Rectal smooth muscle tissue (tissue), 1 donor: ENCODE data around the gene FKBP9.
"Not testable (repeated sequence)": the region's sequence is repeated elsewhere in the genome, so short reads cannot be mapped to it uniquely, and the experiment has no call there.

Experiments used
- H3K27ac ChIP-seq: one replicate; pipeline ENCODE4 v1.7.0; 2013; ENCODE audit warnings: low read depth, low read length, inconsistent platforms
- H3K27me3 ChIP-seq: one replicate; pipeline ENCODE4 v1.7.0; 2013; ENCODE audit warnings: low read length; ENCODE audit not compliant: control insufficient read depth, insufficient read depth
- H3K36me3 ChIP-seq: one replicate; pipeline ENCODE4 v1.7.0; 2013; ENCODE audit warnings: low read length; ENCODE audit not compliant: control insufficient read depth, insufficient read depth
- H3K4me1 ChIP-seq: one replicate; pipeline ENCODE4 v1.7.0; 2013; ENCODE audit warnings: low read length; ENCODE audit not compliant: control insufficient read depth, insufficient read depth
- H3K4me3 ChIP-seq: one replicate; pipeline ENCODE4 v1.7.0; 2013; ENCODE audit warnings: low read length
- H3K9ac ChIP-seq: one replicate; pipeline ENCODE4 v1.7.0; 2013; ENCODE audit warnings: low read length

The FKBP9 gene

GRCh38 chr7:32937344-32938174 is 19.7 kb upstream of the FKBP9 start:
- no peak overlapping the region for H3K9ac ChIP-seq
- peak overlapping the region; percentile 7 for H3K27ac ChIP-seq

GRCh38 chr7:32941181-32941580 is 16.1 kb upstream of the FKBP9 start:
- no peaks in the 10 kb centered on the region for H3K36me3 ChIP-seq
- peaks cover 25% of the 10 kb centered on the region for H3K4me1 ChIP-seq
- no peaks in the 10 kb centered on the region for H3K27me3 ChIP-seq
- no peak overlapping the region for H3K9ac ChIP-seq
- peak overlapping the region; percentile 91 for H3K27ac ChIP-seq
- H3K4me3 ChIP-seq: peak overlapping the region; percentile 85

More at GRCh38 chr7:32937344-32938174, 19.7 kb upstream of the FKBP9 start:
- no peaks in the 10 kb centered on the region for H3K36me3 ChIP-seq
- H3K27me3 ChIP-seq: no peaks in the 10 kb centered on the region
- H3K4me3 ChIP-seq: no peak overlapping the region
- H3K4me1 ChIP-seq: peaks cover 22% of the 10 kb centered on the region

DNA sequence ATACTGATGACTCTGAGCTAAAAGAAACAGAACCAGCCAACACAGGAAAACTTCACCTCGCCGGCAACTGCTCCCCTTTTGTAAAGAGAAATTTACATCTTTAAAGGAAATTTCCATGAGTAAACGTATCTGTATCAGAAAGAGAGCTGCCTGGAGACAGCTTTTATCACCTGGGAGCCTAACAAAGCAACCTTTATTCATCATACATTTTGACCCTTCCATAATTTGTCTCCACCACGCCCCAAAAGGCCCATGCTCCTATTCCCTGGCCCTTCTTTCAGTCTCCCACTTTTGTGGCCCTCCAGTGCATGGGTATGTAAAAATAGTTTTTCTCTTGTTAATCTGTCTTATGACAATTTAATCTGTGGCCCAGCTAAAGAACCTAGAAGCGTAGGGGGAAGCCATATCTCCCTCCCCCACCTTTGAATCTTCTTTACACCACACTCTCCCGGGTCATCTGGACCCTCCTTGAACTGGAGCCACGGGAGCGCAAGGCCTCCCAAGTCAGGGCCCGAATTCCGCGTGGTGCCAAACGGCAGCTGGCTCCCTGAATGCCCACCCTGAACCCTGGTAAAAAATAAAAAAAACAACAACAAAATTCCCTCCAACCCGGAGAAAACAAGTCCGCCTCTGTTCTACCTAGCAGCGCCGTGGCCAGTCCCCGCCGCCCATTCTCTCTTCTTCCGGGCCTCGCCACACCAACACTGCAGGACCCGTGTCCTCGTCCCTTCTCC is 15.4 kb upstream of the FKBP9 start:
- Histone ChIP-seq H3K9ac (peak overlapping the region; percentile 77), H3K36me3 (no peaks in the 10 kb centered on the region), H3K27ac (peak overlapping the region; percentile 91), H3K4me3 (peak overlapping the region; percentile 85), H3K27me3 (no peaks in the 10 kb centered on the region), H3K4me1 (peaks cover 25% of the 10 kb centered on the region)

GRCh38 chr7:32942415-32943251 is 14.6 kb upstream of the FKBP9 start:
- H3K27me3 ChIP-seq: no peaks in the 10 kb centered on the region
- no peaks in the 10 kb centered on the region for H3K36me3 ChIP-seq
- peak overlapping the region; percentile 77 for H3K9ac ChIP-seq
- peak overlapping the region; percentile 91 for H3K27ac ChIP-seq
- peak overlapping the region; percentile 85 for H3K4me3 ChIP-seq
- H3K4me1 ChIP-seq: peaks cover 20% of the 10 kb centered on the region

- no peaks in the 10 kb centered on the region for H3K36me3 ChIP-seq
- H3K4me3 ChIP-seq: peak overlapping the region; percentile 27
- H3K27me3 ChIP-seq: no peaks in the 10 kb centered on the region
- peaks cover 16% of the 10 kb centered on the region for H3K4me1 ChIP-seq
- H3K27ac ChIP-seq: peak overlapping the region; percentile 91
- H3K9ac ChIP-seq: no peak overlapping the region
Measured at GRCh38 chr7:32943252-32944030, 13.8 kb upstream of the FKBP9 start.

GRCh38 chr7:32947420-32947983 is 9.7 kb upstream of the FKBP9 start:
- H3K4me1 ChIP-seq: peaks cover 3% of the 10 kb centered on the region
- H3K4me3 ChIP-seq: no peak overlapping the region

GRCh38 chr7:32948202-32948601 is 9.0 kb upstream of the FKBP9 start:
- Histone ChIP-seq H3K4me1 (peaks cover 2% of the 10 kb centered on the region), H3K27ac (no peak overlapping the region), H3K36me3 (no peaks in the 10 kb centered on the region), H3K4me3 (no peak overlapping the region), H3K27me3 (no peaks in the 10 kb centered on the region), H3K9ac (no peak overlapping the region)

More at GRCh38 chr7:32947420-32947983, 9.7 kb upstream of the FKBP9 start:
- H3K27ac ChIP-seq: no peak overlapping the region
- H3K27me3 ChIP-seq: no peaks in the 10 kb centered on the region
- H3K36me3 ChIP-seq: no peaks in the 10 kb centered on the region
- H3K9ac ChIP-seq: no peak overlapping the region

DNA sequence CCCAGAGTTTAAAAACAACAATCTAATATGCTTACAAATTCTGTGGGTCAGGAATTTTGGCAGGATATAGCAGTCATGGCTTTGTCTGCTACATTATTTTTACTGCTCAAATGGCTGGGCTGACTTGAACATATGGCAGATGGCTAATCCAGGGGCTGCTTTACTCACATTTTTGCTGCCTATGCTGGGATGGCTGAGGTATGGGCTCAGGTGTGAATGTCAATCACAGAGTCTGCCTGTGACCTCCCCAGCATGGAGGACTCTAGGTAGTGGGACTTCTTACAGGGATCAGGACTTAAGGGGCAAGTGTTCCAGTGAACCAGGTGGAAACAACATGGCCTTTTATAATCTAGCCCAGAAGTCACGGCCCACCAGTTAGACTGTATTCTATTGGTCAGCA is 4.4 kb upstream of the FKBP9 start:
- no peaks in the 10 kb centered on the region for H3K36me3 ChIP-seq
- H3K27me3 ChIP-seq: no peaks in the 10 kb centered on the region
- H3K9ac ChIP-seq: no peak overlapping the region
- H3K4me1 ChIP-seq: no peaks in the 10 kb centered on the region
- H3K27ac ChIP-seq: no peak overlapping the region
- no peak overlapping the region for H3K4me3 ChIP-seq

DNA sequence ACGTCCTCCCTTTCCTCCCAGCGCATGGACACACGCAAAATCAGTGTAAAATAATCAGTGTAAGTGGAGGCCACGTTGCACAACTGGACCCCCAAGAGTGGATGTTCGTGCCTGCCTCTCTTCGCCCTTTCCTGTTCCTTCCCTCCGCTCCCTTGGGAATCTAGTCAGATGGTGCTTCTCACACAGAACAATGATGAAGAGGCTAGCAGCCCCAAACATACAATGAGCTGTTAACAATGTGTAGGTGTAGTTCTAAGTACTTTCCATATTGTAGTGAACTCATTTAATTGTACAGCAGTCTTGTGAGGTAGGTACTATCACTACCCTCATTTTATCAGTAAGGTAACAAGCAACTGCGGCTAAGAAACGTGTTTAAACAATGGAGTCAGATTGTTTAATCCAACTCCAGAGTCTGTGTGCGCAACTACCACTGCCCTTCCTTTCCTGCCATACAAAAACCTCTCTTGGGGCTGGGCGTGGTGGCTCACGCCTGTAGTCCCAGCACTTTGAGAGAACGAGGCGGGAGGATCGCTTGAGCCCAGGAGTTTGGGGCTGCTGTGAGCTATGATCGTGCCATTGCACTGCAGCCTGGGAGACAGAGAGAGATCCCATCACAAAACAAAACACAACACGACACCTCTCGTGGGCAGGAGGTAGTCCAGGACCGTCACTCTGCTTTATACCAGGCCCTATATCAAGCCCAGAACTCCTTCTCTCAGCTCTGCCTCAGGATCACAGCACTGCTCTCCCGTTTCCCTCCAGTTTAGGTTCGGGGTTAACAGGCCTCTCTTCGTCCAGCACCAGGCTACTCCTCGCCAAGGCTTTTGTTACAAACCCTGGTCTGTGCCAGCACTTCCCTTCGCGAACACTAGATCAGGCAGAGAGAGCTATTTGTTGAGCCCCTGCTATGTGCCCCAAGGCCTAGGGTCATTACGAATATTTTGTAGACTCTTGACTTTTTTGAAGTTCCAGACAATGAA is 1.1 kb downstream of the FKBP9 start:
- Histone ChIP-seq H3K27ac (peak overlapping the region; percentile 80), H3K9ac (peak overlapping the region; percentile 66), H3K4me1 (no peaks in the 10 kb centered on the region)

DNA sequence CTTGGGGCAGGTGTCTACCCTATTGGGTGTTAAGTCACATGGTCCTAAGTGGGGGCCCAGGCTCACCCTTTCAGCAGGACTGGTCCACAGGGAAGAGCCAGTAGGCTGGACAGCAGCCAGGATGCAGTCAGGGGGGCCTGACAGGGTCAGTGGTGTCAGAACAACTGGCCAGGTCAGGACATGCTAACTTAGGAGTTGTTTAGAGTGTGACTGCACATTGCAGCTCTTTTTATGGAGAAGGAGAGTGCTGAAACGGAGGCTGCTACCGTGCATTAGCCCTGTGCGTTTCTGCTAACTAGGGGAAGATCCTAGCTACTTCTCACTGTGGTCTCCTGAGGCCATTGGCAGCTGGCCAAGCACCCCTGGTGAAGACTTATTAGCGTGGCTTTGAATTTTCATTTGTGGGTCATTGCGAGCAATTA is 6.7 kb downstream of the FKBP9 start:
- H3K4me3 ChIP-seq, H3K4me1 ChIP-seq, H3K9ac ChIP-seq, H3K27me3 ChIP-seq, H3K36me3 ChIP-seq: not testable (repeated sequence)
- H3K27ac ChIP-seq: peak overlapping the region; percentile 6

More for the DNA sequence above, 1.1 kb downstream of the FKBP9 start:
- no peaks in the 10 kb centered on the region for H3K36me3 ChIP-seq
- H3K27me3 ChIP-seq: no peaks in the 10 kb centered on the region
- peak overlapping the region; percentile 90 for H3K4me3 ChIP-seq
